Endometrial microvascular endothelial cells (primary cell): ENCODE data around the gene CDC37. TPM values are rescaled to one million over a fixed set of nuclear protein-coding genes. Genes with fewer than 3 reads are reported as not detected.

Experiments
- in situ Hi-C: cut with HindIII; loops from 2 replicates; pipeline ENCODE4 v1.10.0; 2017; ENCODE audit warnings: low sequenced_read_pairs, low pct_unique_long_range_greater_than_20kb; ENCODE audit errors: inconsistent ontology term
- total RNA-seq: library from RNA; depleted of rRNA; stranded (reverse); fragments of >200 nt; gene quantifications from one replicate; pipeline ENCODE4 v1.2.3, GENCODE V29; 2015; ENCODE audit errors: inconsistent ontology term

The CDC37 gene
- 344 TPM for total RNA-seq

DNA sequence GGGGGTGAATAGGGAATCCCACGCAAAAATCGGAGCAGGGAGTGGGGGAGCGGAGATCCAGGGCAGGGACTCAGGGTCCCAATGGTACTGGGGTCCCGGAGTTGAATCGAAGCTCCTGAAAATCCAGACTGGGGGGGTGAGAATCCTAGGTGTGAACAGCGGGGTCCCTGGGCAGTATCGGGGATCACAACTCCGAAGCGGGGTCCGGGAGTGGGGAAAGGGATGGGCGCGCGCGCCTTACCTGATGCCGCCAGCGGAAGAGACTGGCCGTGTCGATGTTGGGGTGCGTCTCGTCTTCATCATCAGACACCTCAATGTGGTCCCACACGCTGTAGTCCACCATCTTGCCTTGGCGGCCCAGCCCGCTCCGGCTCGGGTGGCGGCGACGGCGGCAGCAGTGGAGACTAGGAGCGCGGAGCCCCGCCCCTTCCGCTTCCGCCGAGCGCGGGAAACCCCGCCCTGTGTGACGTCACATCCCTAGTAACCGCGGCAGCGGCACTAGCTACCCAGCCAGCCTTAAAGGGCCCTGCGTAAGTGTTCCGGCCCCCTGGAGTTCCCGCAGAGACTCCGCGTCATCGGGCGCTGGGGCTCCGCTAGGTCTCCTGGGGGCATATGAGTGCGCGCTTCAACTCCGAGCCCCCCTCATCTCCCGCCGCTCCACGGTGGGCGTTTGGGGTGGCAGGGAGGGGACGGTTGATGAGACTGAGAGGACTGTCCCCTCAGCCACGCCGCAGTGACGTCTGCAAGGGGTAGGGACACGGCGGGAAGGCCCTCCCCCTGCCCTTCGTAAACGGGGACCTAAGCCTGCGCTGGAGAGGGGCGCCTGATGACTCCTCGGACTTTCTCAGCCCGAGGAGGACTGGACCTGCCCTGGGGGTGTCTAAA is at the start of gene CDC37:
TSS of gene CDC37 (minus strand) at position 406 of the 885 bp plus-strand sequence. CDS start at position 343, 63 bp downstream.
- in situ Hi-C loops: no loop called here

DNA sequence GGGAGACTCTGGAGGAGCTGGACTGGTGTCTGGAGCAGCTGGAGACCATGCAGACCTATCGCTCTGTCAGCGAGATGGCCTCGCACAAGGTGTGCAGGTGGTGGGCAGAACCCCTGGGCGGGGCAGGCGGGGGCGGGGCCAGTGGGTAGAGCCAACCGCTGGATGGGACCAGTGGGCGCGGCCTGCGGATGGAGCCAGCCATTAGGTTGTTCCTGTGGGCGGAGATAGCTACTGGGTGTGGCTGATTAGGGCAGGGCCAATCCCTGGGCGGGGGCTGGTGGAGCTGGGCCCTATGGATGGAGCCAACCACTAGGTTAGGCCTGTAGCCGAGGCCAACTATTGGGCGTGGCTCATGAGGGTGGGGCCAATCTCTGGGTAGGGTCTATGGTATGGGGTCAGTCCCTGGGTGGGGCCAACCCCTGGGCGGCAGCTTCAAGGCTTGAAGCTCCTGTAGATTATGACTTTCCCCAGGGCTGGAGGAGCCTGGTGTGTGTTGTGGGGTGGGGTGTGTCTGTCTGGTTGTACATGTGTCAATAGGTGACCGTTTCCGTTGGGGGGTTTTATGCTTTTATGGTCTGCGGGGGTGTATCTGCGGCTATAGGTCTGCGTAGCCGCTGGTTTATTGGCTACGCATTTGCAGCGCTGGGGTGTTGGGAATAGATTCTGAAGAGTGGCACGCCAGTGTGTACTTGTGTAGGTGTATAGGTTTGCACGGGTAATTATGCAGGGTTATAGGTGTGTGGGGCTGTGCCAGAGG is 47.7 kb upstream of the CDC37 start:
- in situ Hi-C loops: no loop called here

GRCh38 chr19:10450191-10450852 is 47.0 kb upstream of the CDC37 start:
- in situ Hi-C loops: no loop called here

DNA sequence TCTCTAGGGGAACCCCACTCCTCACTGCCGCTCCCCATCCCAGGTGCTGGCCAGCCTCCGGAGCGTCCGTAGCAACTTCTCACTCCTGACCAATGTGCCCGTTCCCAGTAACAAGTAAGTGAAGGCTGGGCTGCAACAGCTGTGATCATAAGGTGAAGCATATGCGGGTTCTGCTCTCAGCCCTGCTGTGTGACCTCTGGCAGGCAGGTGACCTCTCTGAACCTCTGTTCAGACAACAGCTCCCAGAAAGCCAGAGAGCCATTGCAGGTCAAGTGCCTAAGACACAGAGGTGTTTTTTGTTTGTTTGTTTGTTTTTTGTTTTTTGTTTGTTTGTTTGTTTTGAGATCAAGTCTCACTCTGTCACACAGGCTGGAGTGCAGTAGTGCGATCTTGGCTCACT is 45.7 kb upstream of the CDC37 start:
- in situ Hi-C loops: no loop called here

- in situ Hi-C loops: no loop called here
These were observed 39.4 kb upstream of the CDC37 start for GRCh38 chr19:10442698-10443097.

- in situ Hi-C loops: no loop called here
These were observed 36.2 kb upstream of the CDC37 start for GRCh38 chr19:10439588-10439987.

GRCh38 chr19:10433131-10433536 is 29.8 kb upstream of the CDC37 start:
- in situ Hi-C loops: no loop called here

DNA sequence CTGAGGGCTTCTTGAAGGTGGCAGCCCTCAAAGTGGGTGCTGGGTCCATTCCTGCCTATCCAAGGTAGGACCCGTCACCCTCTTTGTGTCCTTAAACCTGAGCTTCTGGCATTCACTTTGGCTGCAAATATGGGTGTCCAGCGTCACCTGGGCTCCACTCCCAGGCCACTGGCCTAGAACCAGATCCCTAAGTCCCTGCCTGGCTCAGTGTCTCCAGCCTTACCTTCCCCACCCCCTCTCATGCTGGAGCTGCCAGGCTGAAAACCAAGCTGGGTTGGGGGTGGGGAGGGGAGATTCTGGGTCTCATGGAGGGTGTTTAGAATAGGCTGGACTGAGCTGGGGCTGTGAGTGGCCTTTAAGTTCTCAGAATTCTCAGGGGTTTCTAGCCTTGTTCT is 29.4 kb upstream of the CDC37 start:
- in situ Hi-C loops: no loop called here

DNA sequence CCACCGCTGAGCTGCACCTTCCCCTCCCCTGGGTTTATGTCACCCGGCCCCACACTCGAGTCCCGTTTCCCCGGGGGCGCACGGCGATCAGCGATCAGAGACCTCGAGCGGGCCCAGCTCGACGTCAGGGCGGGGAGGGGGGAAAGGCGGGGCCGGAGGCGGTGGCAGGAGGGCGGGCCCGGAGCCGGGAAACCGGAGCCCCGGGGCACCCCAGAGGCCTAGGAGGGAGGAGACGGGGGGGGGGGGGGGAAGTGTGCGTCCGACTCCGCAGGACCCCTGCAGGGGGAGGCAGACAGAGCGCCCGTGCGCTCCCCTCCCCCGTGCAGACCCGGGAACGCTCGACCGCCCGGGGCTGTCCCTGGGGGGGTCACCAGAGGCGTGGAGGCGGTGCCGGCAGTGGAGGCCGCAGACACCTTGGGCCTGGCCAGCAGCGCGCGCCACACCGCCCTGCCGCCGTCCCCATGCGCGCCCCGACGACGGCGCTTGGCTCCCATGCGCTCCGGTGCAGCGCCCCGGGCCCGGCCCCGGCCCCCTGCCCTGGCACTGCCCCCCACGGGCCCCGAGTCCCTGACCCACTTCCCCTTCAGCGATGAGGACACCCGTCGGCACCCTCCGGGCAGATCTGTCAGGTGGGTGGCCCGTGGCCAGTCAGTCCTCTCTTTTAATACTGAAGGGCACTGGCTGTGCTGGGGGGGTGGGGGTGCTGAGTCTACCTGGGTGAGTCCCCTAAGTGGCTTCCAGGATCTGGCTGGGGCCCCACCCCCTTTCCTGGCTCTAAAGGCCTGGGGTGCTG is 28.8 kb upstream of the CDC37 start:
- in situ Hi-C loops: no loop called here

DNA sequence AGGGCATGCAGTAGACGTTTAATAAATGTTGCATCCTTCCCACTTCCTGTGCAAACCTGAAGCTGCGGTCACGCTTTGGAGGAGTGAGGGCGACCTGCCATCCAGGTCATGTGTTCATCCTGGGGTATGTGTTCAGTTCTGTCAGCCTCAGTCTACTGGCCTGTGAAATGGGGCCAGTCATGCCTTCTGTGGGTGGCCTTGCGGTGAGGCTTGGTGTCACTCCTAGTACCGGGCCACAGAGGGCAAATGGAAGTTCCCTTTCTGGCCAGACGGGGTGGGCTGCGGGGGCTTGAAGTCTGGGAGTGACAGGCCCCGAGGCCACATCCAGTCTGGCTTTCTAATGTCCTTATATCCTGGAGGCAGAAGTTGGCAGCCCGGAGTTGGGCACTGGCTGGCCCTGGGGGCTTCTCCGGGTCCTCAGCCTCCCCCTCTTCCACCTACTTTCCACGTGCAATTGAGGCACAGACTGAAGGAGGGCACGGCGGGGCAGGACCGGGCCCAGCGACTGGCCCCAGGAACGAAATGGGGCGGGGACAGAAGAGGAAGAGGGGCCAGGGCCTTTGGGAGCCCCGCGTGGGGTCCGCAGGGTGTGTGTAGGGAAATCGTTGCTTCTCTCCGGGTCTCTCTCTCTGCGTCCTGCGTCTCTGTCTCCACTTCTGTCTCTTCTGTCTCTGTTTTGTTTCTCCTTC is 28.1 kb upstream of the CDC37 start:
- in situ Hi-C loops: no loop called here

DNA sequence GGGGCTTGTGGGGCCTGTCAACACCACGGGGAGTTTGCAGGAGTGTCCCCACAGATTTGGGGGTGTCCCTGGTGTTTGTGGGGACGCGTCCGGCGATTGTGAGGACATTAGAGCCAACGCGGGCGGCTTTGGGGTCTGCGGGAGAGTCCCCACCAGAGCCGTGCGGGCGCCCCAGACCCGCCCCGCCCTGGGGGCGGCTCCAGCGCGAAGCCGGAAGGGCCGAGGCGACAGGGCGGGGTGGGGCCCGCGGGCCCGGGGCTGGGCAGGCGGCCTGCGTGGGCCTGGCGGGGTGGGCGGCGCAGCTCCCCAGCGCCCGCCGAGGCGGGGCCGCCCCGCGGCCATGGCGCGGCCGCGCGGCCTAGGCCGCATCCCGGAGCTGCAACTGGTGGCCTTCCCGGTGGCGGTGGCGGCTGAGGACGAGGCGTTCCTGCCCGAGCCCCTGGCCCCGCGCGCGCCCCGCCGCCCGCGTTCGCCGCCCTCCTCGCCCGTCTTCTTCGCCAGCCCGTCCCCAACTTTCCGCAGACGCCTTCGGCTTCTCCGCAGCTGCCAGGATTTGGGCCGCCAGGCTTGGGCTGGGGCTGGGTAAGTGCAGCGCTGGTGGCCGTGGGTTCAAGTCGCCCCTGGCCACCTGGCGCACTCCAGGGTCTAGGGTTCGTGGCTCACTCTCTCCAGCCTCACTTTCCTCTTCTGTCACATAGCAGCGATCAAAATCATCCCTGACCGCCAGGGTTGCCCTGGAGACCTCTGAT is 27.3 kb upstream of the CDC37 start:
- in situ Hi-C loops: no loop called here

- in situ Hi-C loops: no loop called here
These were observed 25.6 kb upstream of the CDC37 start for GRCh38 chr19:10428996-10429381.

- in situ Hi-C loops: no loop called here
These were observed 23.8 kb upstream of the CDC37 start for GRCh38 chr19:10427169-10427568.

DNA sequence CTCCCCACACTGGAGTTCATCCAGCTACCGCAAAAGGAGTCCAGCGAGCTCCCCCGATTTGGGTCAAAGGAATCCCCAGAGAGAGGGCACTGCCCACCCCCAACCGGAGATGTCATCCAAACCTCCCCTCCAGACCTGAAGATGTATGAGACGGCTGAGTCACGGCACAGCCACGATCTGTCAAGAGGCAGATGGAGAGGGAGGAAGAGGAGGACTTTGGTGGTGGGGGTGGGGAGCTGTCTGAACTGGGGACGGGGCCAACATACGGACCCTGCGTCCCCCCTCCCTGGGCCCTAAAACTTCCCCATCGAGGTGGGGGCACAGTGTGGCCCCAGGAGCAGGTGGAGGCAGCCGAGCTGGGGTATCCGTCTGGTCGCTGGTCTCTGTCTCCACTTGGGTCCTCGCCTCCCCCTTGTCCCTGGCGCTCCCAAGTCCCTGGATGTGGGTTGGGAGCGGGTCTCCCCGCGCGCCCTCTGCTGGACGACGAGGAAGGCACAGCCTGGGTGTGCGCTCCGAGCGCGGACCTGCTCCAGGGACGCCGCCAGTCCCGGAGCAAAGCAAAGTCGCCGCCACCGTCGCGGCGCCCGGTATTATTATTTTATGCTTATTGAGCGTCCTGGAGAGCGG is 20.8 kb upstream of the CDC37 start:
- in situ Hi-C loops: no loop called here

- in situ Hi-C loops: no loop called here
These were observed 19.5 kb upstream of the CDC37 start for GRCh38 chr19:10422846-10423245.

- in situ Hi-C loops: no loop called here
These were observed 18.7 kb upstream of the CDC37 start for GRCh38 chr19:10422046-10422461.
